H9 (cell line): ENCODE data around the gene NCKAP5. TPM values are rescaled to one million over a fixed set of nuclear protein-coding genes. Genes with fewer than 3 reads are reported as not detected.

Source experiments
- DNase-seq: peaks from one replicate; pipeline ENCODE4 v3.0.0-alpha.2; 2017
- H2AFZ ChIP-seq: one replicate; pipeline ENCODE4 v1.6.1; 2013; ENCODE audit warnings: mild to moderate bottlenecking, low read length, control low read depth, moderate library complexity
- H2AK5ac ChIP-seq: 2 replicates; pipeline ENCODE4 v1.6.1; 2013; ENCODE audit warnings: low read length, control low read depth, mixed read lengths; ENCODE audit not compliant: insufficient read length
- H2BK120ac ChIP-seq: one replicate; pipeline ENCODE4 v1.6.1; 2013; ENCODE audit warnings: low read depth, mild to moderate bottlenecking, low read length, control low read depth, inconsistent platforms; ENCODE audit not compliant: poor library complexity, severe bottlenecking
- H2BK12ac ChIP-seq: 2 replicates; pipeline ENCODE4 v1.6.1; 2013; ENCODE audit warnings: low read length, control low read depth, mixed read lengths, low read depth; ENCODE audit not compliant: insufficient read length
- H2BK15ac ChIP-seq: 2 replicates; pipeline ENCODE4 v1.6.1; 2013; ENCODE audit warnings: low read depth, low read length, control low read depth
- H2BK20ac ChIP-seq: one replicate; pipeline ENCODE4 v1.6.1; 2013; ENCODE audit warnings: low read depth, mild to moderate bottlenecking, low read length, control low read depth, inconsistent platforms; ENCODE audit not compliant: poor library complexity, severe bottlenecking
- H2BK5ac ChIP-seq: 2 replicates; pipeline ENCODE4 v1.6.1; 2013; ENCODE audit warnings: low read length, control low read depth, mixed read lengths; ENCODE audit not compliant: insufficient read length
- H3K14ac ChIP-seq: 2 replicates; pipeline ENCODE4 v1.6.1; 2013; ENCODE audit warnings: low read length, control low read depth; ENCODE audit not compliant: insufficient read depth
- H3K18ac ChIP-seq: 2 replicates; pipeline ENCODE4 v1.6.1; 2013; ENCODE audit warnings: low read depth, mild to moderate bottlenecking, mixed read lengths, low read length, control low read depth; ENCODE audit not compliant: insufficient read length
- H3K23ac ChIP-seq: 2 replicates; pipeline ENCODE4 v1.6.1; 2013; ENCODE audit warnings: low read length, control low read depth, mixed read lengths, low read depth; ENCODE audit not compliant: insufficient read length
- H3K23me2 ChIP-seq: 2 replicates; pipeline ENCODE4 v1.6.1; 2013; ENCODE audit warnings: low read depth, mild to moderate bottlenecking, mixed read lengths, low read length, control low read depth; ENCODE audit not compliant: insufficient read length, poor library complexity, severe bottlenecking
- H3K27ac ChIP-seq: 2 replicates; pipeline ENCODE4 v1.5.1; 2013; ENCODE audit warnings: low read length, control low read depth, mixed read lengths, low read depth; ENCODE audit not compliant: insufficient read length
- H3K27me3 ChIP-seq: 2 replicates; pipeline ENCODE4 v1.6.1; 2013; ENCODE audit warnings: low read length, control low read depth, inconsistent platforms; ENCODE audit not compliant: insufficient read depth
- H3K4ac ChIP-seq: 2 replicates; pipeline ENCODE4 v1.6.1; 2013; ENCODE audit warnings: low read depth, mild to moderate bottlenecking, control low read depth, inconsistent platforms, low read length, moderate library complexity
- H3K4me1 ChIP-seq: 2 replicates; pipeline ENCODE4 v1.6.1; 2013; ENCODE audit warnings: low read length, control low read depth, inconsistent platforms; ENCODE audit not compliant: insufficient read depth
- H3K4me2 ChIP-seq: 2 replicates; pipeline ENCODE4 v1.6.1; 2013; ENCODE audit warnings: low read length, control low read depth, mixed read lengths; ENCODE audit not compliant: insufficient read length, insufficient read depth
- H3K56ac ChIP-seq: 2 replicates; pipeline ENCODE4 v1.6.1; 2013; ENCODE audit warnings: low read depth, mild to moderate bottlenecking, mixed read lengths, low read length, control low read depth; ENCODE audit not compliant: insufficient read length
- H3K79me1 ChIP-seq: 2 replicates; pipeline ENCODE4 v1.6.1; 2013; ENCODE audit warnings: low read depth, mild to moderate bottlenecking, moderate library complexity, low read length, control low read depth, inconsistent platforms; ENCODE audit not compliant: insufficient read depth, poor library complexity, severe bottlenecking
- H3K79me2 ChIP-seq: 2 replicates; pipeline ENCODE4 v1.6.1; 2013; ENCODE audit warnings: low read length, control low read depth, inconsistent platforms; ENCODE audit not compliant: insufficient read depth
- H3K9ac ChIP-seq: 2 replicates; pipeline ENCODE4 v1.6.1; 2013; ENCODE audit warnings: low read length, control low read depth, mixed read lengths; ENCODE audit not compliant: insufficient read length; ENCODE audit errors: extremely low read depth
- H3K9me3 ChIP-seq: one replicate; pipeline ENCODE4 v1.6.1; 2013; ENCODE audit warnings: low read depth, low read length, inconsistent platforms; ENCODE audit not compliant: control insufficient read depth
- H3T11ph ChIP-seq: one replicate; pipeline ENCODE4 v1.6.1; 2013; ENCODE audit warnings: mild to moderate bottlenecking, low read length, control low read depth, inconsistent platforms
- H4K20me1 ChIP-seq: one replicate; pipeline ENCODE4 v1.6.1; 2013; ENCODE audit not compliant: control insufficient read depth, insufficient read length, insufficient read depth
- H4K5ac ChIP-seq: 2 replicates; pipeline ENCODE4 v1.6.1; 2013; ENCODE audit warnings: low read depth, mild to moderate bottlenecking, mixed read lengths, low read length, control low read depth; ENCODE audit not compliant: insufficient read length
- H4K8ac ChIP-seq: replicated peaks from 2 replicates; pipeline ENCODE4 v1.6.1; 2013; ENCODE audit warnings: low read length, control low read depth, mixed read lengths, low read depth; ENCODE audit not compliant: insufficient read length
- H4K91ac ChIP-seq: 2 replicates; pipeline ENCODE4 v1.6.1; 2013; ENCODE audit warnings: low read depth, mild to moderate bottlenecking, moderate library complexity, mixed read lengths, low read length, control low read depth; ENCODE audit not compliant: insufficient read length
- H3K27ac Mint-ChIP-seq, 3 experiments: 2 replicates in 2 of 3; 3 replicates in 1 of 3; pipeline ENCODE4 v1.8.0; 2020 to 2021; ENCODE audit warnings: mixed read lengths in 3 of 3, mild to moderate bottlenecking in 1 of 3, moderate library complexity in 1 of 3
- H3K27me3 Mint-ChIP-seq: 2 replicates; pipeline ENCODE4 v1.8.0; 2021; ENCODE audit warnings: low read depth, mild to moderate bottlenecking, moderate library complexity, mixed read lengths
- H3K36me3 Mint-ChIP-seq, 3 experiments: 2 replicates in 2 of 3; 3 replicates in 1 of 3; pipeline ENCODE4 v1.8.0; 2020 to 2021; ENCODE audit warnings: low read depth in 3 of 3, mixed read lengths in 3 of 3; ENCODE audit not compliant: insufficient read depth in 1 of 3
- H3K4me1 Mint-ChIP-seq, 2 experiments: 2 replicates each; pipeline ENCODE4 v1.8.0; 2020; ENCODE audit warnings: mixed read lengths in 2 of 2
- H3K4me3 Mint-ChIP-seq, 2 experiments: 2 replicates in 1 of 2; 3 replicates in 1 of 2; pipeline ENCODE4 v1.8.0; 2020 to 2021; ENCODE audit warnings: mild to moderate bottlenecking in 2 of 2, mixed read lengths in 2 of 2, moderate library complexity in 1 of 2
- H3K9me3 Mint-ChIP-seq, 2 experiments: 2 replicates in 1 of 2; 3 replicates in 1 of 2; pipeline ENCODE4 v1.8.0; 2020; ENCODE audit warnings: mild to moderate bottlenecking in 2 of 2, mixed read lengths in 2 of 2, moderate library complexity in 1 of 2
- CTCF ChIP-seq: fragments of 200-600 bp; sonication (generic); conservative IDR thresholded peaks from 3 replicates; pipeline ENCODE4 v1.8.0; 2021; ENCODE audit warnings: antibody characterized with exemption, mild to moderate bottlenecking
- WGBS: extraction: QIAGEN DNeasy Blood & Tissue Kit; methylation state at CpG from one replicate; pipeline ENCODE4 v1.1.7; 2013; ENCODE audit warnings: missing lambda C conversion rate, low lambda C conversion rate, mixed read lengths; ENCODE audit not compliant: insufficient read length; ENCODE audit errors: extremely low coverage; 5-methylcytosine and 5-hydroxymethylcytosine counted together
- total RNA-seq: library from RNA; stranded (reverse); gene quantifications from 2 replicates; pipeline ENCODE4 v1.2.1, GENCODE V29; 2021

Gene NCKAP5
- total RNA-seq, 1 experiment from 2014 or later: 0.26 TPM

- Histone ChIP-seq H3K9me3 (no peaks in the 10 kb centered on the region), H3K79me1 (no peaks in the 10 kb centered on the region), H4K8ac (no peak overlapping the region), H3K4me1 (no peaks in the 10 kb centered on the region; the same call in 1 of the 2 replicates), H2AFZ (no peak overlapping the region), H2BK20ac (no peak overlapping the region), H3K14ac (no peak overlapping the region), H2BK120ac (no peak overlapping the region), H4K20me1 (no peaks in the 10 kb centered on the region), H2BK5ac (no peak overlapping the region), H2AK5ac (no peak overlapping the region), H3K23me2 (no peaks in the 10 kb centered on the region), H3K79me2 (no peaks in the 10 kb centered on the region), H2BK15ac (no peak overlapping the region), H3K56ac (no peak overlapping the region), H3T11ph (no peak overlapping the region), H4K91ac (no peak overlapping the region), H3K4ac (no peak overlapping the region), H3K9ac (no peak overlapping the region), H3K18ac (no peak overlapping the region), H2BK12ac (no peak overlapping the region), H4K5ac (no peak overlapping the region), H3K23ac (no peak overlapping the region), H3K27ac (no peak overlapping the region), H3K27me3 (no peaks in the 10 kb centered on the region), H3K4me2 (no peak overlapping the region)
- DNase-seq: no peak
- Mint-ChIP-seq H3K27ac (no peak overlapping the region), H3K36me3 (no peaks in the 10 kb centered on the region), H3K27me3 (no peaks in the 10 kb centered on the region), H3K4me1 (0 out of 4 replicates have a peak, but pooled peaks cover 0 to 3% of the 10 kb centered on the region in 2 experiments), H3K4me3 (no peak overlapping the region), H3K9me3 (no peaks in the 10 kb centered on the region)
- WGBS: no CpG with 5 or more reads among the region's 9 CpGs
- TF ChIP-seq CTCF: no peak
Observed at GRCh38 chr2:133223226-133223625, 345.0 kb downstream of the NCKAP5 start.
